Fibroblast of gingiva (primary cell): ENCODE results near the gene AFAP1.

Experiments
- DNase-seq: peaks from one replicate; pipeline ENCODE4 v3.0.0-alpha.2; 2011; ENCODE audit warnings: low read depth

AFAP1 gene

GRCh38 chr4:7863911-7864681 is 75.6 kb downstream of the AFAP1 start:
- DNase-seq = no peak

- DNase-seq = peak; percentile 56
Observed at GRCh38 chr4:7862561-7863192, 77.0 kb downstream of the AFAP1 start.

GRCh38 chr4:7861440-7861881 is 78.2 kb downstream of the AFAP1 start:
- DNase-seq = peak; percentile 96

GRCh38 chr4:7860600-7861163 is 79.0 kb downstream of the AFAP1 start:
- no peak for DNase-seq

- no peak for DNase-seq
Observed at GRCh38 chr4:7859326-7859725, 80.3 kb downstream of the AFAP1 start.

GRCh38 chr4:7858498-7858897 is 81.2 kb downstream of the AFAP1 start:
- DNase-seq = no peak

GRCh38 chr4:7857993-7858392 is 81.7 kb downstream of the AFAP1 start:
- no peak for DNase-seq

- peak; percentile 87 for DNase-seq
Observed at GRCh38 chr4:7857238-7857701, 82.4 kb downstream of the AFAP1 start.

- DNase-seq = no peak
Observed at GRCh38 chr4:7855731-7856130, 83.9 kb downstream of the AFAP1 start.

- no peak for DNase-seq
Observed at GRCh38 chr4:7854697-7855370, 84.8 kb downstream of the AFAP1 start.

GRCh38 chr4:7854216-7854615 is 85.4 kb downstream of the AFAP1 start:
- DNase-seq = no peak

- no peak for DNase-seq
Observed at GRCh38 chr4:7853271-7853670, 86.4 kb downstream of the AFAP1 start.

- DNase-seq = no peak
Observed at GRCh38 chr4:7852568-7853185, 87.0 kb downstream of the AFAP1 start.

GRCh38 chr4:7850489-7850888 is 89.2 kb downstream of the AFAP1 start:
- no peak for DNase-seq

GRCh38 chr4:7847206-7847605 is 92.5 kb downstream of the AFAP1 start:
- DNase-seq = peak; percentile 32

GRCh38 chr4:7845493-7846128 is 94.0 kb downstream of the AFAP1 start:
- no peak for DNase-seq

GRCh38 chr4:7844594-7844991 is 95.1 kb downstream of the AFAP1 start:
- DNase-seq = no peak

GRCh38 chr4:7843831-7844593 is 95.6 kb downstream of the AFAP1 start:
- DNase-seq = peak; percentile 73

- peak; percentile 95 for DNase-seq
Observed at GRCh38 chr4:7842384-7843279, 97.0 kb downstream of the AFAP1 start.

GRCh38 chr4:7841894-7842293 is 97.8 kb downstream of the AFAP1 start:
- DNase-seq = no peak
